Trophoblast cell (in vitro differentiated cells and primary cell): ENCODE measurements around the gene TMEM198.

Experiments used
- DNase-seq, 2 donors: peaks; one replicate each; pipeline ENCODE4 v3.0.0-alpha.2; 2016
- H2AFZ ChIP-seq: 2 replicates; pipeline ENCODE4 v1.6.1; 2013; ENCODE audit warnings: low read length, moderate library complexity, mild to moderate bottlenecking; ENCODE audit not compliant: insufficient read depth, poor library complexity
- H2AK5ac ChIP-seq: 2 replicates; pipeline ENCODE4 v1.6.1; 2013; ENCODE audit warnings: mild to moderate bottlenecking, low read length
- H2BK120ac ChIP-seq: 2 replicates; pipeline ENCODE4 v1.6.1; 2013; ENCODE audit warnings: low read length, mild to moderate bottlenecking, moderate library complexity; ENCODE audit not compliant: insufficient read depth, poor library complexity
- H2BK12ac ChIP-seq: 2 replicates; pipeline ENCODE4 v1.6.1; 2013; ENCODE audit warnings: mild to moderate bottlenecking, low read length, moderate library complexity
- H2BK5ac ChIP-seq: 2 replicates; pipeline ENCODE4 v1.6.1; 2013; ENCODE audit warnings: low read length, low read depth, moderate library complexity, mild to moderate bottlenecking; ENCODE audit not compliant: poor library complexity
- H3K14ac ChIP-seq: 2 replicates; pipeline ENCODE4 v1.6.1; 2013; ENCODE audit warnings: mild to moderate bottlenecking, low read length
- H3K18ac ChIP-seq: 2 replicates; pipeline ENCODE4 v1.6.1; 2013; ENCODE audit warnings: mild to moderate bottlenecking, low read length
- H3K23ac ChIP-seq: 2 replicates; pipeline ENCODE4 v1.6.1; 2013; ENCODE audit warnings: low read length
- H3K27ac ChIP-seq: 2 replicates; pipeline ENCODE4 v1.5.1; 2013; ENCODE audit warnings: low read depth, mild to moderate bottlenecking, inconsistent platforms, low read length, moderate library complexity
- H3K27me3 ChIP-seq: 2 replicates; pipeline ENCODE4 v1.6.1; 2013; ENCODE audit warnings: inconsistent platforms, mild to moderate bottlenecking, low read length, moderate library complexity; ENCODE audit not compliant: insufficient read depth
- H3K36me3 ChIP-seq, 2 experiments: 1 replicate in 1 of 2; 2 replicates in 1 of 2; pipeline ENCODE4 v1.6.1; 2013; ENCODE audit warnings: low read length in 2 of 2, mild to moderate bottlenecking in 2 of 2, moderate library complexity in 1 of 2; ENCODE audit not compliant: insufficient read depth in 2 of 2, control insufficient read depth in 1 of 2
- H3K4ac ChIP-seq: 2 replicates; pipeline ENCODE4 v1.6.1; 2013; ENCODE audit warnings: low read depth, mild to moderate bottlenecking, low read length, moderate library complexity
- H3K4me1 ChIP-seq, 2 experiments: 1 replicate in 1 of 2; 2 replicates in 1 of 2; pipeline ENCODE4 v1.6.1; 2013; ENCODE audit warnings: low read length in 2 of 2, mild to moderate bottlenecking in 2 of 2, moderate library complexity in 1 of 2; ENCODE audit not compliant: insufficient read depth in 2 of 2, control insufficient read depth in 1 of 2
- H3K4me2 ChIP-seq: 2 replicates; pipeline ENCODE4 v1.6.1; 2013; ENCODE audit warnings: inconsistent platforms, mild to moderate bottlenecking, low read length, moderate library complexity
- H3K4me3 ChIP-seq: 2 replicates; pipeline ENCODE4 v1.5.1; 2013; ENCODE audit warnings: mild to moderate bottlenecking, low read depth, low read length, inconsistent platforms
- H3K79me1 ChIP-seq: one replicate; pipeline ENCODE4 v1.6.1; 2013; ENCODE audit warnings: low read length
- H3K79me2 ChIP-seq: 2 replicates; pipeline ENCODE4 v1.6.1; 2013; ENCODE audit warnings: low read length, mild to moderate bottlenecking; ENCODE audit not compliant: control insufficient read depth, insufficient read depth, poor library complexity
- H3K9ac ChIP-seq: 2 replicates; pipeline ENCODE4 v1.6.1; 2013; ENCODE audit warnings: mild to moderate bottlenecking, low read length
- H3K9me3 ChIP-seq: 2 replicates; pipeline ENCODE4 v1.6.1; 2013; ENCODE audit warnings: low read depth, mild to moderate bottlenecking, control low read depth, inconsistent platforms, low read length; ENCODE audit not compliant: insufficient read depth
- H4K12ac ChIP-seq: 2 replicates; pipeline ENCODE4 v1.6.1; 2013; ENCODE audit warnings: low read depth, mild to moderate bottlenecking, low read length, moderate library complexity
- H4K8ac ChIP-seq: 2 replicates; pipeline ENCODE4 v1.6.1; 2013; ENCODE audit warnings: low read depth, mild to moderate bottlenecking, low read length, moderate library complexity
- H4K91ac ChIP-seq: one replicate; pipeline ENCODE4 v1.6.1; 2013; ENCODE audit warnings: low read depth, mild to moderate bottlenecking, low read length, moderate library complexity
- WGBS: extraction: QIAGEN DNeasy Blood & Tissue Kit; methylation state at CpG from one replicate; pipeline ENCODE4 v1.1.7; 2013; ENCODE audit warnings: missing lambda C conversion rate; ENCODE audit not compliant: insufficient read length, insufficient coverage; ENCODE audit errors: extremely low coverage; 5-methylcytosine and 5-hydroxymethylcytosine counted together

Gene TMEM198

DNA sequence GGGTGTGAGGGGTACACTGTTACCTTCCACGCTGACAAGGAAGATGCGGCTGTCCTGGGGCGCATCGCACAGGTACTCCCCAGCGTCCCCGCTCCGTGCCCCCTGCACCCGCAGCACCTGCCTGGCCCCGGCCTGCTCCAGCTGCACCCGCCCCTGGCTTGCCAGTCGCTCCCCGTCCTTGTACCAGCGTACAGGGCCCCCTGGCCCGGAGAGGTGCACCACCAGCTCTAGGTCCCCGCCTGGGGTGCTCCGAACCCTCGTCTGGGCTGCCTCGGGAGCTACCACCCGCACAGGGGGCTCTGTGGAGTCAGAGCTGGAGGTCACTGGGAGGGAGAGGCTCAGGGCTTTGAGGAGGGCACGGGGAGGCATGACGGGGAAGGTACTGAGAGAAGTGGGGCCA, 13.5 kb downstream of the TMEM198 start:
- H3K9ac ChIP-seq: no peak overlapping the region
- no CpG with 5 or more reads among the region's 21 CpGs for WGBS

DNA sequence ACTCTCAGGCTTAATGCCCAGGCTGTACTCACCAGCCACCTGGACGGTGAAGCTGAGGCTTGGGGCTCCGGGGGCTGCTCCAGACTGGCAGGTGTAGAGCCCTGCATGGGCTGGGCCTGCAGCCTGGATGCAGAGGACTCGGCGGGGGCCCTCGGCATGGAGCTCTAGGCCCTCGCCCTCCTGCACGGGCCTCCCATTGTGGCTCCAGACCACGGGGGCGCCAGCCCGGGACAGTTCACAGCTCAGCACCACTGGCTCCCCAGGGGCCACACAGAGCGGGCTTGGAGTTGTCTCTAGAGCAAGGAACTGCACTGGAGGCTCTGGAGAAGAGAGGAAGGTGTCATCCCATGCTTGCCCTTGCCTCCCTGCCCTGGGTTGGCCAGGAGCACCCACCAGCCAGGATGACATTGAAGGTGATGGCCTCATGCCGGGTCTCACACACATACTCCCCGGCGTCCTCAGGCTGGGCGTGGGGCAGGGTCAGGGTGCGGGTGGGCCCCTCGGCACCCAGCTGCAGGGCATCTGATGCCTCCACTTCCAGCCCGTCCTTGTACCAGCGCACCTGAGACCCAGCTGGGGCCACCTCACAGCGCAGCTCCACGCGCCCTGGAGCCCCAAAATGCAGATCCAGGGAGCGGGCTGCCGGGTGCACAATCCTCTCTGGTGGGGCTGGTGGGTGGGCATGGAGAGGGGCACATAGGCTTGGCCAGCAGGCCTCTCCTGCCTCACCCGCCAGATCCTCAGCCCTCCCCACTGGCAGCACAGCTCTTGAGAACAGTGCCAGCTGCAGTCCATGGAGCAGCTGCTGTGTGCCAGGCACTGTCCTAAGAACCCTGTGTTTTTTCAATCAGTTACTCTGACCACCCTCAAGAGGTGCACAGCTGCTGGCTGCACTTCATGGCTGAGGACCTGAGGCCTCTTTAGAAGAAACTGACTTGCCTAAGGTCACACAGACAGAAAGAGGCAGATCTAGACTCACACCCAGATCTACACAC, 14.3 kb downstream of the TMEM198 start:
- Histone ChIP-seq H2AK5ac (no peak overlapping the region), H3K23ac (no peak overlapping the region), H2BK5ac (no peak overlapping the region), H3K27ac (no peak overlapping the region), H2AFZ (no peak overlapping the region), H4K12ac (no peak overlapping the region), H4K91ac (no peak overlapping the region), H3K9me3 (no peaks in the 10 kb centered on the region), H3K4me1 (peaks cover 23% of the 10 kb centered on the region in 2 experiments), H3K9ac (no peak overlapping the region), H3K4me2 (no peak overlapping the region), H3K27me3 (no peaks in the 10 kb centered on the region), H3K4me3 (no peak overlapping the region), H2BK120ac (no peak overlapping the region), H4K8ac (no peak overlapping the region), H3K18ac (no peak overlapping the region), H3K79me1 (peaks cover 11% of the 10 kb centered on the region), H3K14ac (no peak overlapping the region), H3K36me3 (peaks cover 54 to 62% of the 10 kb centered on the region in 2 experiments), H2BK12ac (no peak overlapping the region), H3K79me2 (no peaks in the 10 kb centered on the region), H3K4ac (no peak overlapping the region)
- no peak for DNase-seq
- WGBS: no CpG with 5 or more reads among the region's 25 CpGs

More for the DNA sequence above, 13.5 kb downstream of the TMEM198 start:
- H3K9me3 ChIP-seq: no peaks in the 10 kb centered on the region
- H3K27me3 ChIP-seq: no peaks in the 10 kb centered on the region
- H3K4me2 ChIP-seq: no peak overlapping the region
- no peak overlapping the region for H2BK5ac ChIP-seq
- H3K4me3 ChIP-seq: no peak overlapping the region
- no peak overlapping the region for H2AK5ac ChIP-seq
- no peak overlapping the region for H2BK12ac ChIP-seq
- no peak overlapping the region for H3K14ac ChIP-seq
- no peak for DNase-seq
- H3K79me2 ChIP-seq: no peaks in the 10 kb centered on the region
- H3K27ac ChIP-seq: no peak overlapping the region
- H4K91ac ChIP-seq: no peak overlapping the region
- H3K18ac ChIP-seq: no peak overlapping the region
- H4K12ac ChIP-seq: no peak overlapping the region
- H3K4ac ChIP-seq: no peak overlapping the region
- no peak overlapping the region for H3K23ac ChIP-seq
- H3K36me3 ChIP-seq: peaks cover 46 to 54% of the 10 kb centered on the region in 2 experiments
- H2AFZ ChIP-seq: no peak overlapping the region
- no peak overlapping the region for H2BK120ac ChIP-seq
- H3K79me1 ChIP-seq: peaks cover 12% of the 10 kb centered on the region
- H4K8ac ChIP-seq: no peak overlapping the region
- H3K4me1 ChIP-seq: peaks cover 21 to 24% of the 10 kb centered on the region in 2 experiments

DNA sequence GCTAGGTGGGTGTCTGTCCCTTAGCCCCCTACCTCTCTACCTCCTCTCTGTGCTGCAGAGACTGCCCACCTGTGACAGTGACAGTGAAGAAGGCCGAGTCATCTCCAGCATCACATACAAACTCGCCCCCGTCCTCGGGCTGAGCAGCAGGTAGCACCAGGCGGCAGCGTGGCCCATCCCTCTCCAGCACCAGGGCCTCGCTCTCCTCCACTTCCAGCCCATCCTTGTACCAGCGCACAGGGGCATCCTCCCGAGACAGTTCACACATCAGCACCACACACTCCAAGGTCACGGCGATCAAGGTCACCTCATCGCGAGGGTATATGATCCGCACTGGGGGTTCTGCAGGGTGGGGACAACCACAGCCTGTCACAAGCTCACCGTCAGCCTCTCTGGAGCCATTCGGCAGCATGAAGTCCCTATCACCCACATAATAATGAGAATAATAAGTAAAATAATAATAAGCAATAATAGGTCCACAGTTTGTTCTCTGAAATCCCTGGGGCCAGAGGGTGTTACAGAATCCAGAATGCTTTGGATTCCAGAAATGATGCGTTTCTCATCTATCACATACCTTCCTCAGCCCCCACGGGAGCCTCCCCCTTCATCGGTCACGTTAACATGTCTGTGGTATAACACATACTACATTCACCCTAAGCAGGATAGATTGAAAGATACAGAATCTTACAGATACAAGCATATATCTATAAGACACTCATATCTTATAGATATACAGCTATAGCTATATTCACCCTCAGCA, 15.5 kb downstream of the TMEM198 start:
- no peaks in the 10 kb centered on the region for H3K27me3 ChIP-seq
- H4K12ac ChIP-seq: no peak overlapping the region

DNA sequence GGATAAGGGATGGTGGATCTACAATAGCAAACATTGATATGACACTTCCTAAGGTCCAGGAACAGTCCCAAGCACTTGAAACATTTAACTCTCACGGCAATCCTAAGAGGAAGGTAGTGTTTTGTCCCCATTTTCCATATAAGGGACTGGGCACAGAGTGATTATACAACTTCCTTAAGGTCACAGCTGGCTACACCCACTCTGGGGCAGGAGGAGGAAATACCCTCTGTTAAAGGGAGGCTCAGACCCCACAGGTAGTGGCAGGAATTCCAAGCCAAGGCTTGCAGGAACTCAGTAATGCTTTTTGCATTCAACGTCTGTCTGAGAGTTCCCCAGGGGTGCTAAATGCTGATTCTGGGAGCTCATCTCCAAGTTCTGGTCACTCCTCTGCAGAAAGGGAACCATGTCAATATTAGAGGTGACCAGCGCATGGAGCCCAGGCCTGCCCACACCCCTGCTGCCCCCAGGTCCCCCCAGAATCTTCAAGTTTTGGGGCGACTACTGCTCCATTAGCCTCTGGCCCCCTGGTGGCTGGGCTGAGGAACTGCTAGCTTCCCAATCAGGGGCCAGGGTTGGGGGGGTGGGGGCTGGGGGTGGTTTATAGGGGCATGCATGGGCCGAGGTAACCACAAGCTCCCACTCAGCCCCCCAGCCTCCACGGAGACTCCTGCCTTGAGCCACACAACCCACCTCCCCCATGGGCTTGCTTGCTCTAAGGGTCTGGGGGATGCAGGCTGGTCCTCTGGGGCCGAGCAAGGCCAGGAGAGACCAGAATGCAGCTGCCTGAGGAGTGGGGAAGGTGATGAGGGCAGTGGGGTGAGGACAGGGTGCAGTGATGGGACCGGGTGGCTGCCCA, 16.4 kb downstream of the TMEM198 start:
- Histone ChIP-seq H4K12ac (no peak overlapping the region), H2AK5ac (no peak overlapping the region), H3K4me3 (no peak overlapping the region), H3K4me1 (peaks cover 22% of the 10 kb centered on the region in 2 experiments), H4K8ac (no peak overlapping the region), H3K14ac (no peak overlapping the region), H2BK5ac (no peak overlapping the region), H3K4ac (no peak overlapping the region), H3K9ac (no peak overlapping the region), H2BK12ac (no peak overlapping the region), H3K27ac (no peak overlapping the region), H3K79me2 (no peaks in the 10 kb centered on the region), H4K91ac (peak overlapping the region; percentile 1), H3K79me1 (peaks cover 11% of the 10 kb centered on the region), H2AFZ (no peak overlapping the region), H3K27me3 (no peaks in the 10 kb centered on the region), H3K9me3 (no peaks in the 10 kb centered on the region), H2BK120ac (no peak overlapping the region), H3K4me2 (no peak overlapping the region), H3K18ac (no peak overlapping the region), H3K36me3 (peaks cover 70 to 75% of the 10 kb centered on the region in 2 experiments), H3K23ac (no peak overlapping the region)
- no peak for DNase-seq
- no CpG with 5 or more reads among the region's 8 CpGs for WGBS

More for the DNA sequence above, 15.5 kb downstream of the TMEM198 start:
- Histone ChIP-seq H2BK120ac (no peak overlapping the region), H4K91ac (no peak overlapping the region), H3K27ac (no peak overlapping the region), H3K4ac (no peak overlapping the region), H3K18ac (no peak overlapping the region), H3K23ac (no peak overlapping the region), H3K36me3 (peaks cover 65 to 71% of the 10 kb centered on the region in 2 experiments), H3K4me1 (peaks cover 22% of the 10 kb centered on the region in 2 experiments), H3K9ac (no peak overlapping the region), H3K4me2 (no peak overlapping the region), H2BK5ac (no peak overlapping the region), H3K9me3 (no peaks in the 10 kb centered on the region), H2AFZ (no peak overlapping the region), H3K79me1 (peaks cover 11% of the 10 kb centered on the region), H3K4me3 (no peak overlapping the region), H2AK5ac (no peak overlapping the region), H4K8ac (no peak overlapping the region), H2BK12ac (no peak overlapping the region), H3K79me2 (no peaks in the 10 kb centered on the region), H3K14ac (no peak overlapping the region)
- no CpG with 5 or more reads among the region's 20 CpGs for WGBS
- peak in 1 of 2 donors; percentile 48 for DNase-seq
